Keratinocyte (primary cell): ENCODE data around the gene RAC2. TPM values are rescaled to one million over a fixed set of nuclear protein-coding genes. Genes with fewer than 3 reads are reported as not detected.

Experiments
- DNase-seq: peaks from one replicate; pipeline ENCODE4 v3.0.0-alpha.2; 2011; ENCODE audit warnings: low read depth, missing footprints, low spot score
- FAIRE-seq: peaks from 2 replicates; lab custom pipeline; 2011; peaks lifted over from hg19 to GRCh38; lab: Jason Lieb, UNC
- H2AFZ ChIP-seq: 2 replicates; pipeline ENCODE4 v1.6.0; 2012; ENCODE audit warnings: low read length, control low read depth, inconsistent platforms; ENCODE audit not compliant: control insufficient read depth
- H3K27ac ChIP-seq: 2 replicates; pipeline ENCODE4 v1.5.1; 2011; ENCODE audit warnings: low read length; ENCODE audit not compliant: control insufficient read depth, insufficient read depth
- H3K27me3 ChIP-seq: 3 replicates; pipeline ENCODE4 v1.6.0; 2011; ENCODE audit warnings: low read length; ENCODE audit not compliant: control insufficient read depth, insufficient read depth; ENCODE audit errors: extremely low read depth
- H3K36me3 ChIP-seq, 2 experiments: 2 replicates in 1 of 2; 3 replicates in 1 of 2; pipeline ENCODE4 v1.5.1; 2011; ENCODE audit warnings: low read length in 2 of 2, mild to moderate bottlenecking in 1 of 2; ENCODE audit not compliant: control insufficient read depth in 2 of 2, insufficient read depth in 2 of 2; ENCODE audit errors: extremely low read depth in 1 of 2
- H3K4me1 ChIP-seq: 3 replicates; pipeline ENCODE4 v1.5.1; 2011; ENCODE audit warnings: low read length; ENCODE audit not compliant: control insufficient read depth, insufficient read depth; ENCODE audit errors: extremely low read depth
- H3K4me2 ChIP-seq: 3 replicates; pipeline ENCODE4 v1.6.0; 2011; ENCODE audit warnings: low read depth, low read length; ENCODE audit not compliant: control insufficient read depth, insufficient read depth; ENCODE audit errors: extremely low read depth
- H3K4me3 ChIP-seq, 3 experiments: fragments of 200-600 bp in 1 of 3; sonication (generic) in 1 of 3; 2 replicates in 2 of 3; 3 replicates in 1 of 3; pipeline ENCODE4 v1.5.1; 2011 to 2016; ENCODE audit warnings: low read length in 3 of 3, mild to moderate bottlenecking in 3 of 3, control low read depth in 2 of 3, inconsistent platforms in 1 of 3, low read depth in 1 of 3, mixed read lengths in 1 of 3, mixed run types in 1 of 3, moderate library complexity in 1 of 3; ENCODE audit not compliant: control insufficient read depth in 2 of 3, insufficient read depth in 2 of 3; ENCODE audit errors: extremely low read depth in 1 of 3
- H3K79me2 ChIP-seq: 2 replicates; pipeline ENCODE4 v1.6.0; 2012; ENCODE audit warnings: low read length; ENCODE audit not compliant: control insufficient read depth, insufficient read depth
- H3K9ac ChIP-seq: 3 replicates; pipeline ENCODE4 v1.6.0; 2011; ENCODE audit warnings: low read length; ENCODE audit not compliant: control insufficient read depth, insufficient read depth; ENCODE audit errors: extremely low read depth
- H3K9me1 ChIP-seq: 3 replicates; pipeline ENCODE4 v1.6.0; 2011; ENCODE audit warnings: low read length; ENCODE audit not compliant: control insufficient read depth, insufficient read depth; ENCODE audit errors: extremely low read depth
- H3K9me3 ChIP-seq: 2 replicates; pipeline ENCODE4 v1.5.1; 2012; ENCODE audit warnings: low read depth, low read length; ENCODE audit not compliant: control insufficient read depth
- H4K20me1 ChIP-seq: 3 replicates; pipeline ENCODE4 v1.6.0; 2011; ENCODE audit warnings: low read length; ENCODE audit not compliant: control insufficient read depth, insufficient read depth; ENCODE audit errors: extremely low read depth
- EZH2 ChIP-seq: IDR thresholded peaks from one replicate; pipeline ENCODE4 v1.6.1; 2012; ENCODE audit warnings: inconsistent platforms, mild to moderate bottlenecking, low read length, moderate library complexity
- dilution Hi-C: fragments of 300-500 bp; cut with MboI; formaldehyde crosslinking; loops from one replicate; pipeline ENCODE4 v1.7.0; 2020; ENCODE audit warnings: low sequenced_read_pairs; ENCODE audit not compliant: extremely low pct_ligation_motif_present
- polyA plus RNA-seq, 5 experiments: library from polyadenylated mRNA; depleted of rRNA in 3 of 5; stranded (reverse) in 3 of 5; stranded (forward) in 1 of 5; unstranded in 1 of 5; fragments of >200 nt; gene quantifications; 1 replicate in 1 of 5; 2 replicates in 3 of 5; 3 replicates in 1 of 5; pipeline versions ENCODE4 v1.2.1 to v1.2.3, GENCODE V29; 2011 to 2012; ENCODE audit warnings: missing spikeins in 2 of 5, low read depth in 1 of 5, low replicate concordance in 1 of 5
- TF ChIP-seq, protein P1 (sequence below), 3 experiments: IDR thresholded peaks in 1 of 3; conservative IDR thresholded peaks in 1 of 3; optimal IDR thresholded peaks in 1 of 3; 2 replicates in 2 of 3; 3 replicates in 1 of 3; pipeline versions ENCODE3 to v1.5.1; 2011; ENCODE audit warnings: low read length in 3 of 3, mild to moderate bottlenecking in 3 of 3, moderate library complexity in 2 of 3, control low read depth in 1 of 3, inconsistent platforms in 1 of 3; ENCODE audit not compliant: insufficient read depth in 2 of 3; ENCODE audit errors: extremely low read depth in 1 of 3

The RAC2 gene
- polyA plus RNA-seq, 1 donor (not counting 4 experiments of a cell fraction or from before 2014, with no cell fraction given), result 78.6 TPM

DNA sequence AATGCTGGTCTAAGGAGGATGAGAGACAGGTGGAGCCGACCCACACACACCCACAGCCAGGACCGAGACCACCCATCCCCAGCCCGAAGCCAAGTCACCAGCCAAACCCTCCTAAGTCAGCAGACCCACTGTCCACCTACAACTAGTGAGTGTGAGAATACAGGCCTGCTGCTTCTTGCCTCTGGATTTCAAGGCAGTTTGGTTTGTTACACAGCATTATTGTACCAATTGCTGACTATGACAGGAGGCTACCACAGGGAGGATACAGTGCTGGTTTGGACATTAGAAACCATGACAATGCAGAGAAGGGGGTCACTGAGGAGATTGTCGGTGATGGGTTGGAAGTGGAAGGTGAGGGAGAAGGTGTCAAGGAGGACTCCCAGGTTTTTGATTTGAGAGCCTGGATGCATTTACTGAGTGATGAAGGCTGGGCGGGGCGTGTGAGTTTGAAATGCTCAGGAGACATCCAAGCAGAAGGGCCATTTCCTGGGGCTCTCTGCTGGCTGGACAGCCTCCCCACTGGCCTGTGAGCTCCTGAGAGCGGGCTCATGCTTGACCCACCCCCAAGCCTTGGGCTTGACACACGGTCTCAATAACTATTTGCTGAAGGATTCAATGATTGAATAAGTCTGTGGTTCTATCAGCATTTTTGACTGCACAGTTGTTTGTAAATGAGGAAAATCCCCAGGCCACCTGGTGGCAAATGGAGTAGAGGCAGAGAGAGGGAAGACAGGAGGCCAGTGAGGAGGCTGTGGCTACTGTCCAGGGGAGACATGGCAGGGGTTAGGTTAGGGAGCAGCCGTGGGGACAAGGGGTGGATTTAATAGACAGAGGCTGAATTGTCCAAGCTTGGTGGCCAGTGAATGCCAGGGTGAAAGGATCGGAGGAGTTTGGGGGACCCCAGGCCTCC lies 22.4 kb downstream of the RAC2 start:
- Histone ChIP-seq H3K79me2 (no peaks in the 10 kb centered on the region), H3K4me3 (no peak overlapping the region)
- no peak for FAIRE-seq

DNA sequence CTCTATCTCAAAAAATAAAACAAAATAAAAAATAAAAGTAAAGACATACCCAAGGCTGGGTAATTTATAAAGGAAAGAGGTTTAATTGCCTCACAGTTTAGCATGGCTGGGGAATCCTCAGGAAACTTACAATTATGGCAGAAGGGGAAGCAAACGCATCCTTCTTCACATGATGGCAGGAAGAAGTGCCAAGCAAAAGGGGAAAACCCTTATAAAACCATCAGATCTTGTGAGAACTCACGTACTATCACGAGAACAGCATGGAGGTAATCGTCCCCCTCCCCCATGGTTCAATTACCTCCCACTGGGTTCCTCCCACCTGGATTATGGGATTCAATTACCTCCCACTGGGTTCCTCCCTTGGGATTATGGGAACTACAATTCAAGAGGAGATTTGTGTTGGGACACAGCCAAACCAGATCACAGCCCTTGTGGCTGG lies 23.5 kb downstream of the RAC2 start:
- Histone ChIP-seq H3K27ac (no peak overlapping the region), H3K27me3 (no peaks in the 10 kb centered on the region), H3K9ac (no peak overlapping the region), H4K20me1 (no peaks in the 10 kb centered on the region), H3K9me1 (no peaks in the 10 kb centered on the region), H3K4me3 (no peak overlapping the region), H3K4me2 (no peak overlapping the region), H3K9me3 (no peaks in the 10 kb centered on the region), H3K4me1 (no peaks in the 10 kb centered on the region), H3K36me3 (peaks cover 8 to 9% of the 10 kb centered on the region in 2 experiments), H3K79me2 (no peaks in the 10 kb centered on the region), H2AFZ (no peak overlapping the region)
- TF ChIP-seq, protein P1, sequence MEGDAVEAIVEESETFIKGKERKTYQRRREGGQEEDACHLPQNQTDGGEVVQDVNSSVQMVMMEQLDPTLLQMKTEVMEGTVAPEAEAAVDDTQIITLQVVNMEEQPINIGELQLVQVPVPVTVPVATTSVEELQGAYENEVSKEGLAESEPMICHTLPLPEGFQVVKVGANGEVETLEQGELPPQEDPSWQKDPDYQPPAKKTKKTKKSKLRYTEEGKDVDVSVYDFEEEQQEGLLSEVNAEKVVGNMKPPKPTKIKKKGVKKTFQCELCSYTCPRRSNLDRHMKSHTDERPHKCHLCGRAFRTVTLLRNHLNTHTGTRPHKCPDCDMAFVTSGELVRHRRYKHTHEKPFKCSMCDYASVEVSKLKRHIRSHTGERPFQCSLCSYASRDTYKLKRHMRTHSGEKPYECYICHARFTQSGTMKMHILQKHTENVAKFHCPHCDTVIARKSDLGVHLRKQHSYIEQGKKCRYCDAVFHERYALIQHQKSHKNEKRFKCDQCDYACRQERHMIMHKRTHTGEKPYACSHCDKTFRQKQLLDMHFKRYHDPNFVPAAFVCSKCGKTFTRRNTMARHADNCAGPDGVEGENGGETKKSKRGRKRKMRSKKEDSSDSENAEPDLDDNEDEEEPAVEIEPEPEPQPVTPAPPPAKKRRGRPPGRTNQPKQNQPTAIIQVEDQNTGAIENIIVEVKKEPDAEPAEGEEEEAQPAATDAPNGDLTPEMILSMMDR (optimal IDR thresholded peaks at IDR 0.05 in 1 of 3, IDR thresholded peaks at IDR 0.05 in 1 of 3, conservative IDR thresholded peaks at IDR 0.05 in 1 of 3; ENCODE audit: extremely low read depth in 1 of 3, insufficient read depth in 2 of 3, low read length in 3 of 3), result no peak
- TF ChIP-seq EZH2, result no peak
- DNase-seq (no peak), FAIRE-seq (no peak)
- dilution Hi-C loops, result no loop called here

More for the DNA sequence above, 22.4 kb downstream of the RAC2 start:
- Histone ChIP-seq H3K27me3 (no peaks in the 10 kb centered on the region), H4K20me1 (no peaks in the 10 kb centered on the region), H3K9ac (no peak overlapping the region), H3K36me3 (peaks cover 14 to 19% of the 10 kb centered on the region in 2 experiments), H3K9me1 (no peaks in the 10 kb centered on the region), H3K27ac (no peak overlapping the region), H3K4me2 (no peak overlapping the region), H3K9me3 (no peaks in the 10 kb centered on the region), H3K4me1 (no peaks in the 10 kb centered on the region), H2AFZ (no peak overlapping the region)
- DNase-seq, result no peak
- dilution Hi-C loops, result no loop called here
- TF ChIP-seq, protein P1 (optimal IDR thresholded peaks at IDR 0.05 in 1 of 3, IDR thresholded peaks at IDR 0.05 in 1 of 3, conservative IDR thresholded peaks at IDR 0.05 in 1 of 3; ENCODE audit: extremely low read depth in 1 of 3, insufficient read depth in 2 of 3, low read length in 3 of 3), result no peak
- no peak for TF ChIP-seq EZH2
